Activated B cell treated with CpG ODN at 0.5 μM for 24 hours (primary cell): ENCODE results near the gene DARS1. TPM values are rescaled to one million over a fixed set of nuclear protein-coding genes. Genes with fewer than 3 reads are reported as not detected.

Source experiments
- ATAC-seq: fragments of 200-7000 bp; cut with Tn5 transposase; one replicate; pipeline ENCODE4 v1.10.0; 2021; ENCODE audit warnings: low read depth, mild to moderate bottlenecking, moderate library complexity
- CTCF ChIA-PET: fragments of 350-600 bp; sonication (Branson Sonifier 250); formaldehyde crosslinking; loops from one replicate; lab custom pipeline; 2021; ENCODE audit warnings: antibody characterized with exemption; lab: Charles Lee
- POLR2A ChIA-PET: fragments of 350-600 bp; sonication (Branson Sonifier 250); formaldehyde crosslinking; loops from one replicate; lab custom pipeline; 2021; ENCODE audit warnings: antibody characterized with exemption; lab: Charles Lee
- DNase-seq: peaks from one replicate; pipeline ENCODE4 v3.0.0; 2022
- H3K27ac Mint-ChIP-seq: one replicate; pipeline ENCODE4 v1.8.0; 2020; ENCODE audit warnings: mixed read lengths
- H3K27me3 Mint-ChIP-seq: one replicate; pipeline ENCODE4 v1.8.0; 2021; ENCODE audit warnings: mixed read lengths
- H3K36me3 Mint-ChIP-seq: one replicate; pipeline ENCODE4 v1.8.0; 2021; ENCODE audit warnings: low read depth, mixed read lengths
- H3K4me1 Mint-ChIP-seq: one replicate; pipeline ENCODE4 v1.8.0; 2021; ENCODE audit warnings: mixed read lengths
- H3K4me3 Mint-ChIP-seq: one replicate; pipeline ENCODE4 v1.8.0; 2020; ENCODE audit warnings: mild to moderate bottlenecking, mixed read lengths
- H3K9me3 Mint-ChIP-seq: one replicate; pipeline ENCODE4 v1.8.0; 2020; ENCODE audit warnings: mixed read lengths
- intact Hi-C: fragments of 100-400 bp; cut with micrococcal nuclease; formaldehyde crosslinking; loops from one replicate; pipeline ENCODE4 v1.15.1; 2024
- total RNA-seq: library from RNA; stranded (reverse); gene quantifications from 2 replicates; pipeline ENCODE4 v1.2.3, GENCODE V29; 2022
- TF ChIP-seq, protein P1 (sequence below): fragments of 200-600 bp; IDR thresholded peaks from one replicate; pipeline ENCODE4 v1.8.0; 2022; ENCODE audit warnings: antibody characterized with exemption, mild to moderate bottlenecking

DARS1 gene
- total RNA-seq, 1 donor from 2014 or later, result 96.3 TPM

DNA sequence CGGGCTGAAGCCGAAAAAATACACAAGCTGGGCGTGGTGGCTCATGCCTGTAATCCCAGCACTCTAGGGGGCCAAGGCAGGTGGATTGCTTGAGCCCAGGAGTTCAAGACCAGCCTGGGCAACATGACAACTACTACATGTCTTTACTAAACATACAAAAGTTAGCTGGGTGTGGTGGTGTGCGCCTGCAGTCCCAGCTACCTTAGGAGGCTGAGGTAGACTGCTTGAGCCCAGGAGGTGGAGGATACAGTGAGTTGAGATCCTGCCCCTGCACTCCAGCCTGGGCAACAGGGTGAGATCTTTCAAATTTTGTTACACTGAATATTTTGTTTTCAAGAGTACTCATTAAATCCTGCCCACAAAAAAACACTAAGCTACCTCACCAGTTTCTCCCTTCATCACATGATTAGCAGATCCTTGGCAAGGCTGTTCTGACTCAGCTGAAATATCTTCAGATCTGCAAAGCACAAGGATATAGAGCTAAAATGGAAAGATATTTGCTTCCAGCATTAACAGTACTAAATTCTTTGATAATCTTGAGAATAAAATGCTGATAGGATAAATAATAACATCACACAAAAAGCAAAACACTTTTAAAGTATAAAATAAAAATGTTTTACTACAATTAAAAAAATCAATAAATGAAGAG lies 81.0 kb downstream of the DARS1 start:
- ChIA-PET CTCF (interaction anchor here (1.7 to 1.9 kb wide), 2 partner anchors 9 to 480 kb away, joined by 5 to 8 read pairs; no protein-coding TSS in a partner anchor), POLR2A (no interaction called here)
- Mint-ChIP-seq H3K36me3 (peaks cover 54% of the 10 kb centered on the region), H3K27ac (no peak overlapping the region), H3K4me3 (no peak overlapping the region), H3K9me3 (no peaks in the 10 kb centered on the region), H3K27me3 (no peaks in the 10 kb centered on the region), H3K4me1 (no peaks in the 10 kb centered on the region)
- intact Hi-C loops, result no loop called here
- no peak for ATAC-seq
- DNase-seq, result no peak
- TF ChIP-seq, protein P1, sequence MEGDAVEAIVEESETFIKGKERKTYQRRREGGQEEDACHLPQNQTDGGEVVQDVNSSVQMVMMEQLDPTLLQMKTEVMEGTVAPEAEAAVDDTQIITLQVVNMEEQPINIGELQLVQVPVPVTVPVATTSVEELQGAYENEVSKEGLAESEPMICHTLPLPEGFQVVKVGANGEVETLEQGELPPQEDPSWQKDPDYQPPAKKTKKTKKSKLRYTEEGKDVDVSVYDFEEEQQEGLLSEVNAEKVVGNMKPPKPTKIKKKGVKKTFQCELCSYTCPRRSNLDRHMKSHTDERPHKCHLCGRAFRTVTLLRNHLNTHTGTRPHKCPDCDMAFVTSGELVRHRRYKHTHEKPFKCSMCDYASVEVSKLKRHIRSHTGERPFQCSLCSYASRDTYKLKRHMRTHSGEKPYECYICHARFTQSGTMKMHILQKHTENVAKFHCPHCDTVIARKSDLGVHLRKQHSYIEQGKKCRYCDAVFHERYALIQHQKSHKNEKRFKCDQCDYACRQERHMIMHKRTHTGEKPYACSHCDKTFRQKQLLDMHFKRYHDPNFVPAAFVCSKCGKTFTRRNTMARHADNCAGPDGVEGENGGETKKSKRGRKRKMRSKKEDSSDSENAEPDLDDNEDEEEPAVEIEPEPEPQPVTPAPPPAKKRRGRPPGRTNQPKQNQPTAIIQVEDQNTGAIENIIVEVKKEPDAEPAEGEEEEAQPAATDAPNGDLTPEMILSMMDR, result no peak

DNA sequence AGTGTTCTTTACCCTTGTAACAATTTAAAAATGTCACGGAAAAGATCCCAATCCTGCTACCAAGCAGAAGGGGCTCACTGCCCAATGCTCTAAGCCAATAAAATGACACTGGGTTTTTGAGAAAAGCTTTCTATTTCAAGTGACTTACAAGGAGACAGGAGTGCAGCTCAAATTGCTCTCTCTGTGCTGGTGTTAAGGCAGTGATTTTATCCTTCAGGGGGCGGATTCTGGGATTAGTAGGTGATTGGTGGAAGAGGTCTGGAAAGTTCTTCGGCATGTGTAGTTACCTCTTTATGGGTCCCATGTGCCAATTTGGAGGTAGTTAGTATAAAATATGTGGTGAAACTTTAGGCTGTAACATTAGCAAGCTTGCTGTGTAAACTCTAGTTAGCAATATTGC lies 81.8 kb downstream of the DARS1 start:
- POLR2A ChIA-PET, result interaction anchor here (0.7 kb wide), 1 partner anchor 1062 kb away, joined by 3 read pairs; no protein-coding TSS in a partner anchor
- Mint-ChIP-seq H3K4me1 (no peaks in the 10 kb centered on the region), H3K27me3 (no peaks in the 10 kb centered on the region), H3K4me3 (no peak overlapping the region), H3K9me3 (no peaks in the 10 kb centered on the region), H3K36me3 (peaks cover 49% of the 10 kb centered on the region), H3K27ac (no peak overlapping the region)
- no peak for DNase-seq
- CTCF ChIA-PET, result interaction anchor here (1.7 to 1.9 kb wide), 2 partner anchors 10 to 481 kb away, joined by 5 to 8 read pairs; no protein-coding TSS in a partner anchor
- intact Hi-C loops, result no loop called here
- no peak for ATAC-seq
- TF ChIP-seq, protein P1, result no peak

DNA sequence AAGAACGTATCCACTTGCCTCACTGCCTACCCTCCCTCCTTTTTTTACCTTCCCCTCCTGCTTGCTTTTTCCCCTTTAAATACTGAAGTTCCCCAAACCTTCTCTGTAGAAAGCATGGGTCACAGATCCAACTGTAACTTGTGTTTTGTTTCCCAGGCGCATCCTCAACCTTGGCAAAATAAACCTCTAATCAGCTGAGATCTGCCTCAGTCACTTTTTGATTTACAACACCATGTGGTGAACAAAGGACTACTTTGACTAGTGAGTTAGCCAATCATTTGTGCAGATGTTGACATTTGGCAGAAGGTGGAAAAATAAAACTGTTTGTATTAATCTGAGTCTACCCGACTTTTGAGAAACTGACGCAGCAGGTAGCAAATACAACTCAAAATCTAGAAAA lies 85.9 kb downstream of the DARS1 start:
- TF ChIP-seq, protein P1, result no peak
- intact Hi-C loops, result no loop called here
- no peak overlapping the region for H3K4me3 Mint-ChIP-seq
- ChIA-PET CTCF (no interaction called here), POLR2A (no interaction called here)
- ATAC-seq, result no peak
- H3K27me3 Mint-ChIP-seq, result no peaks in the 10 kb centered on the region
- H3K9me3 Mint-ChIP-seq, result no peaks in the 10 kb centered on the region
- peaks cover 24% of the 10 kb centered on the region for H3K36me3 Mint-ChIP-seq
- DNase-seq, result no peak
- no peaks in the 10 kb centered on the region for H3K4me1 Mint-ChIP-seq
- no peak overlapping the region for H3K27ac Mint-ChIP-seq

DNA sequence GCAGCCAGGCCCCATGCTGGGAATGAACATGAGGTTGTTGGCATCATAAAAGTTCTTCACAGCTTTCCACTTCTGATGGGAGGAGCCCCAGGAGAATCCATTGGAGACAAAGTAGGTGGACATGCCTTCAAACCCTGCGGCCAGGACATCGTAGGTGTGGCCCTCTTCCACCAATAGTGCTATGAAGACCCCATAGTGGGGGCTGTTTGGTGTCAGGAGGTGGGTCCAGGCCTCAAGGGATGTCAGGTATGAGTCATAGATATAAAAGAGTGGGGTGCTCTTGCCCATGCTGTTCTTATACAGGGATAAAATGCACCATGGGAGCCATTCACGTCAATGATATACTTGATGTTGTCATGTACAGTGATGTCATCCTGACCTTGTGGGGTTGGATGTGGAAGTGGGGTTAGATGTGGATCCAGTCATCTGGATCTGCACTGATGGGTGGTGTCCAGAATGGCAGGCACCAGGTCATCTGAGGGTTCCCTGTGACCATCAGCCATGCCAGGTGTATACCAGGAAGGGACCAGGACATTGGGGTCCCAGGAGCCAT lies 87.1 kb downstream of the DARS1 start:
- Mint-ChIP-seq H3K4me3 (no peak overlapping the region), H3K4me1 (no peaks in the 10 kb centered on the region), H3K27ac (no peak overlapping the region), H3K9me3 (no peaks in the 10 kb centered on the region), H3K27me3 (no peaks in the 10 kb centered on the region), H3K36me3 (peaks cover 14% of the 10 kb centered on the region)
- intact Hi-C loops, result no loop called here
- ChIA-PET POLR2A (no interaction called here), CTCF (no interaction called here)
- DNase-seq (no peak), ATAC-seq (no peak)
- TF ChIP-seq, protein P1, result no peak

DNA sequence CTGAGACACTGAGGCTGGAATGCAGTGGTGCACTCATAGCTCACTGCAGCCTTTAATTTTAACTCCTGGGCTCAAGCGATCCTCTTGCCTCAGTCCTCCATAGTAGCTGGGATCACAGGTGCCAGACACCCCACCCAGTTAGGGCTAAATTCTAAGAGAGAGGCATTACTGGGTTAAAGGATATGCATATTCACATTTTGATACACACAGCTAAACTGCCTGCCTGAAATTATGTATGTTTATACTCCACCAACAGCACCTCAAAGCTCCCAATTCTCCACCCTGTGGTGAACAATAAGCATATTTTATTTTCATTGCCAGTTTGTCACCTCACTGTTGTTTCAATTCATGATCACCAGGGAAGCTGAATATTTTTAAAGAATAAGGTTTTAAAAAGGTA lies 90.5 kb downstream of the DARS1 start:
- ATAC-seq, result no peak
- no peak overlapping the region for H3K4me3 Mint-ChIP-seq
- H3K36me3 Mint-ChIP-seq, result peaks cover 5% of the 10 kb centered on the region
- no peak overlapping the region for H3K27ac Mint-ChIP-seq
- TF ChIP-seq, protein P1, result no peak
- no peaks in the 10 kb centered on the region for H3K9me3 Mint-ChIP-seq
- POLR2A ChIA-PET, result no interaction called here
- no peak for DNase-seq
- H3K27me3 Mint-ChIP-seq, result no peaks in the 10 kb centered on the region
- CTCF ChIA-PET, result no interaction called here
- no peaks in the 10 kb centered on the region for H3K4me1 Mint-ChIP-seq
- intact Hi-C loops, result no loop called here
